Activated naive CD4-positive, alpha-beta T cell treated with Interleukin-2 at 50 U/mL for 16 hours (primary cell): ENCODE measurements around the gene HOXB7.

ENCODE experiments used
- DNase-seq: peaks from one replicate; pipeline ENCODE4 v3.0.0-alpha.2; 2020

HOXB7 gene

DNA sequence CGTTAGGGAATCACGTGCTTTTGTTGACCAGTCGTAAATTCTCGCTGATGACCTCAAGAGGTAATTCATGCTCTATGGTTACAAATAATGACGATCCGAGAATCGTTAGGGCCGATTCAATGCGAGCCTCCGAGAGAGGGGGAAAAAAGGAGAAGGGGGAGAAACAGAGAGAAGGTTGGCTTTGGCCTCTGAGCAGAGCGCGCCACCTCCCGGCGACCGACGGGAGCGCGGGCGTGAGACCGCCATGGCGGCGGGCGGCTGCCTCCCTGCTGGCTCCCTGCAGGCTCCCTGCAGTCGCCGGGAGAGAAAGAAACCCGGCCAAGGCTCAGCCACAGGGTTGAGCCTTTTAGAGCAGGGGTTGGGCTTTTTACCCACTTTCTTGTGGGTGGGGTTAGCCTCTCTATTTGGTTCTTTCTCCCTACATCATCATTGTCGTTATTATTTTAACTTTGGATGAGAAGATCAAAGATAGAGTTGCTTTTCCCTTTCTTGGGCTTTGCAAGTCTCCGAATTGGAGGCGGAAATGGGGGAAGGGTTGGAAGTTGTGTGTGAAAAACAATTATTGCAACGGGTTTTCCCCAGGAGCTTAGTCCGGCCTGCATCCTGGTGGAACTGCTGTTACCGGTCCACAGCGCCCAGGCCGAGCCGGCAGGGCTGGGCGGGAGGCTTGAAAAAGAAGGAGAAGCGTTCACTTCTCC, 16.8 kb downstream of the HOXB7 start:
- DNase-seq = peak; percentile 85

DNA sequence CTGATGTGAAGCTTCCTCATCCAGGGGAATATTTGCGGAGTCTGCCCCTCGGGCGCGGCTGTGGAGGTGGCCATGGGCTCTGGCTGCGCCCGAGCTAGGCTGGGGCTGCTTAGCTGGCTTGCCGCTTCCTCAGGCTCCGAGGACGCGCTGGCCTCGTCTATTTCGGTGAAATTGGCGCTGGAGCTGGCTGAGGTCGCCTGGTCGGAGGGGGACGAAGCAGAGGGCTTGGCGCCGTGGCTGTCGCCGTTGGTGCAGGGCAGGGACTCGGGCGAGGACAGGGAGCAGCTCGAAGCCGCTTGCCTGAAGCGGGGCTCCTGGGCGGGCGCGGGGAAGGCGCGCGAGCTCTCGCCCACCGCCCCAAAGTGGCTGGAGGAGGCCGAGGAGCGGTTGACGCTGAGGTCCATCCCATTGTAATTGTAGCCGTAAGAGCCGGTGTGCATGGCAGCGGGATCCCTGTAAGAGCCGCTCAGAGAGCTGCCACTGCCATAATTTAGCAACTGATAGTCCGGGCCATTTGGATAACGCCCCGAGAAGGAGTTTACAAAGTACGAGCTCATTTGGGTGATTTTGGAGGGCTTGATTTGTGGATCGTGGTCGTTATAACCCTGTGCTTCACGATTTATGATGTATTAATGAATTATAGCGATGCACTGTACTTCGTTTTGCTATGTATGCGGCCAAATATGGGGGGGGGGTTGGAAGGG, 17.5 kb downstream of the HOXB7 start, which contains the start of gene HOXB5:
TSS of gene HOXB5 (minus strand) at position 654 of the 704 bp plus-strand sequence. CDS start at position 557, 97 bp downstream.
- DNase-seq = no peak

DNA sequence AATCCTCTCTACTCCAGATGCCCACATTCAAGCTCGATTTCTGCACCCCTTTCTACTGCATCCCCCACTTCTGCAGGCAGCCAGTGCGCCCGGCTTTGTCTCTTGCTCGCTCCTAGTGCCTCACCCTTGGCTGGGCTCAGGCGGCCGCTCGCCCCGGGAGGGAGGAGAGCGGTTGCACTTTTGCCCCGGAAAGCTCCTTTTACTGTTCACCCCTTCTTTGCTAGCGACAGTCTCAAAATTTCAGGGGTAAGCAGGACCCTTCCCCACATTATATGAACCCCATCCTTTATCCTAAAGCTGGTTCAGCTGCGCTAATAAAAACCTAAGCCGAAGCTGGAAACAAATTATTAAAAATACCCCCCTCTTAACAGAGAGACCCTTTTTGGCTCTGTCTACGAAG, 18.2 kb downstream of the HOXB7 start:
- no peak for DNase-seq

DNA sequence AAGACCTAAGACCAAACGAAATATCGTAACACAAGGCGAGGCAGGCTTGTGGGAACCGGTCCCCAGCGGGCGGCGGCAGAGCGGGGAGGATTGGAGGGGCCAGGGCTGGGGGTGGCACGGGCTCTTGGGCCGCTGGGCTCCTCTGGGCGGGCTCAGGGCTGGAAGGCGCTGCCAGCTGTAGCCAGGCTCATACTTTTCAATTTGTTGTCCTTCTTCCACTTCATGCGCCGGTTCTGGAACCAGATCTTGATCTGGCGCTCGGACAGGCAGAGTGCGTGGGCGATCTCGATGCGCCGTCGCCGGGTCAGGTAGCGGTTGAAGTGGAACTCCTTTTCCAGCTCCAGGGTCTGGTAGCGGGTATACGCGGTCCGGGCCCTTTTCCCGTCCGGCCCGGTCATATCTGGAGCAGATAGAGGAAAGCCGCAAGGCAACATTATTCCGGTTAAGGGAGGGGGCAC, 18.7 kb downstream of the HOXB7 start:
- no peak for DNase-seq

DNA sequence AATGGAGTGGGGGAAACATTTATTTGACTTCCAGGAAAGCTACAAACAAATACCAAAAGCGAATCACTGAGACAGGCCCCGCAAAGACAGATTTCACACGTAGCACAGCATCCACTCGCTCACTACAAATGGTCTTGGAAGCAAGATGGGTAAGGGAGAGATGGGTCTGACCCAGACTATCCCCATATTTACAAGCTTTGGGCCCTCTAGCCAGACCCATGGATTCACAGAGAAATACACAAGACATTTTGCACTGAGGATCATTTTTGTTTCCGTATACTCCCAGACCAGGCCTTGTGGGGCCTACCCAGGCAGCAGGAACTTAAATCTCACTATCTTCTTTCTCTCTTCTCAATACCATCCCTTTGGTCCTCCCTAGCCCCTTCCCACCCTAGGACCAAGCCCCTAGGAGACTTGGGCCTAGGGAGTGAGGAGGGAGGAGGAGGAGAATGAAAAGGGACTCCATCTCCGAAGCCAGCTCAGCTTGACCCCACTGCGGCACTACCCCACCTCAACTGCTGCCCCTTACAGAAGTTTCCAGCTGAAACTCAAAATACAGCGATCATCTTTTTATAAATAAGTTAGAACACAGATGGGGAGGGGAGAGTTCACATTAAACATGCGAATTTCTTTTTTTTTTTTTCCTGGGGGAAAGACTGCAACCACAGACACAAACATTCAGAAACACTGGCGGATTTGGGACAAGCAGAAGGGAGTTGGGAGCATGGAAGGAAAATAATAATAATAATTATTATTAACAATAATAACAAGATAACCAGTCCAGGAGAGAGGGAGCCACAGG, 19.4 kb downstream of the HOXB7 start:
- no peak for DNase-seq

DNA sequence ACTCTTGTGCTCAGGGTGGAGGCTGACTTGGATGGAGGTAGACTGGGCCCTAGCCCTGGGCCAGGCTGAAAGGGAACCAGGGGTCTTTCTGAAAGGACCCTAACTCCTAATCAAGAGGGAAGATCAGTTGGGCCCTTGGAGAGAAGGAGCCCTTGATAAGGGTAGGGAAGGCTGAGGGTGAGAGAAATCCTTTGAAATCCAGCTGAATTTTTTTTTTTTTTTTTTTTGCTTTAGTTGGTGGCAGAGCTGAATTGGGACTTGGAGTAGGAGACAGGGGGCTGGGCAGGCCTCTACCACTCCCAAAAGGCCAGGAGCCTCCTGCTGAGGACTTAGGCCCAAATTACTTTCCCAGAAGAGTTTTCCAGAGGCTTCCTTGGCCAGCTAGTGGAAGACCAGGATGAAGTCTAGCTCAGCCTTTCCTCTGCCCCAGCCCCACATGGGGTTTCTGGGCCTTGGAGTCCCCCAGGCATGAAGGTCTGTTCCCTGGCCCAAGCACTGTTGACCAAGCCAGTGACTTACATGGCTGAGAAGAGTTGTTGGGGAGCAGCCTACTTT, 20.1 kb downstream of the HOXB7 start:
- no peak for DNase-seq

DNA sequence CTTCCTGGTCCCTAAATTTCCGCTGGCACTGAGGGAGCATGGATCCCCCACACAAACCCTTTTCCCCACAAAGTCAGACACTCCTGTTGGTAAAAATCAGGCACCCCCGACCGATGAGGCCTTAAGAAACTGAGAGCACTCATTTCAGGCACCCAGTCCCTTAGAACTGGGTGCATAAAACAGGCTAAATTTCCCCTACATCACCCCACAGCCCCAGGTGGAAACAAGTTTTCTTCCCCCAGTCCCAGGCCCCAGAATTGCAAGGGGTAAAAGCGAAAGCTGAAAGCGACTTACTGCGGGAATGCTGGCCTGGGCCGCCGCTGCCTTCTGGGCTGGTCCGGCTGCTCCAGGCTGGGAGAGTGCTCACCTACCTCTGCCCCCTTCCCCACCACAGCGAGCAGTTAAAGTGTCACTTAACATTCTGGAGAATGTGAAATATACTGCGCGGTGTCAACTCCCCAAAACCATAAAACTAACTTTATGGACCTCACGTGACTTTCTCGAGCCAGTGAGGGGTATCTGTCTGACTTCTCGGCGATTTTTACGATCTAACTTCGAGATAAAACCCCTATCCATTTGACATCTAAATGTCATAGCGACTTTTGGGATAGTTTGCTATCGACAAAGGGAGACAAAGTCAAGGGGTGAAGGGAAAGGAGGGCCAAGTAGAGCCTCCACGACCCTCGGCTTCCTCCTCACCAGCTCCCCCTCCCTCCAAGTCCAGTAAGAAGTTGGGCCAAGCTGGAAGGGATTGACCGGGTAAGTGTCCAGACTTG, 20.8 kb downstream of the HOXB7 start, which contains the start of gene HOXB3:
TSS of gene HOXB3 (minus strand) at position 411 of the 776 bp plus-strand sequence. CDS start 37,767 bp downstream, outside the sequence.
- DNase-seq = no peak

DNA sequence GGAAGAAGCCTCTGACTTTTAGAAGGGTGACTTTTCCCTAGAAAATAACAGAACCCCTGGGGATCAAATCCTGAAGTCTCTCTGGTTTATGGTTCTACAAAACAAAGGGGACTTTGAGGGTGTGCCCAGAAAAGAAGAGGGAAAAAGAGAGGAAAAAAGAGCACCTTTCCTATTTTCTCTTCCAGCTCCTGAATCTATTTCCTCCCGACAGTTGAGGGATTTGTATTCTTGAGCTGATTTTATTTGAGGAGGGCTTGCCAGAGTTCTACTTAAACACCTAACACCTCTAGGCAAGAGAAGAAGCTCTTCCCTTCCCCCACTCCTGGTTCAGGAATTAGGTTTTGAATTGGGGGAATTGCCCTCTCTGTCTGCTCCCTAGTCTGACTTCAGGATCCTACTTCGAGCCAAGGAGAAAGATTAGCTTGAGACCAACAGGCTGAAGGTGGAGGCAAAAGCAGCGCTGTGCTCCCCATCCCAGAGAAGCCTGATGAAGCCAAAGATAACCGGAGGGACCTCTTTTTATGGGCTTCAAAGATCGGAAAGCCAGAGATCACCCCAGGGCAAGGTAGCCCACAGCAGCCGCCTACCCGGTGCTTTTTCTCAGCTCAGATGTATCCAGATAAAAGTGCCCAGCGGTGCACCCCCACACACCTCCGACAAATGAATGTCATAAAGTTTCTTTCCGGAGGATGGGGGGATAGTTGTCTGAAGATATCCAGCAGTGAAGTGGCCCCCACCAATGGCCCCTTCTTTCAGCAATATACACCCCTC, 21.6 kb downstream of the HOXB7 start:
- no peak for DNase-seq

DNA sequence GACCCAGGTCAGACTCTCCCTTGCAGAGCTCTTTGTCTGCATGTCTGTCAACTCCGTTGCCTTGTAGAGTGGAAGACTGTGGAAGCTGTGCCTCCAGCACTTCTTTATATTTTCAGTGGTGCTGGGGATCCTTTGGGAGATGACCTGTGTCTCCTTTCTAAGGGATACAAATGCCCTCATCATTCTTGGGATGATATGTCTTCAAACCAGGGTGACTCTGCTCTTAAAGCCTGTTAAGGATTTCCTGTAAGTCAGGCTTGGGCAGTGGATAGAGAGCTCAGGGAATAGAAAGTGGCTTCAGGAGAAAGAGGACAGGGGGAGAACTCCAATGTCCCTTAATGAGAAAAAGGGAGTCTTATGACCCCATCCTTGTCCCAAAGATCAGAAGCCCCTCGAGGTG, 22.3 kb downstream of the HOXB7 start:
- DNase-seq = no peak

DNA sequence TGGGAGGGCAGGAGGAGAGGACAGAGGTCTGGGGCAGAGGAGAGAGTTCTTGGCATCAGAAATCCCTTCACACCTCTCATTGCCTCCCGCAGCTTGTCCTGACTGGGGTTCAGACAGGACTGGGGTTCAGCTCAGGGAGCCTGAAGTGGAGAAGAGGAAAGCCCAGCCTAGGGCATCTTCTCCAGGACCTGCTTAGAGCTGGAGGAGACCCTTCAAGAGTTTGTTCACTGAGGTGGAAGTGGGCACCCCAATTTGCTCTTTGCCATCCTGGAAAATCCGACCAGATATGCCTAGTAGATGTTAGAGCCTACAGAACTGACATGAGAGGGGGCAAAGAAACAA, 22.8 kb downstream of the HOXB7 start:
- DNase-seq = no peak

DNA sequence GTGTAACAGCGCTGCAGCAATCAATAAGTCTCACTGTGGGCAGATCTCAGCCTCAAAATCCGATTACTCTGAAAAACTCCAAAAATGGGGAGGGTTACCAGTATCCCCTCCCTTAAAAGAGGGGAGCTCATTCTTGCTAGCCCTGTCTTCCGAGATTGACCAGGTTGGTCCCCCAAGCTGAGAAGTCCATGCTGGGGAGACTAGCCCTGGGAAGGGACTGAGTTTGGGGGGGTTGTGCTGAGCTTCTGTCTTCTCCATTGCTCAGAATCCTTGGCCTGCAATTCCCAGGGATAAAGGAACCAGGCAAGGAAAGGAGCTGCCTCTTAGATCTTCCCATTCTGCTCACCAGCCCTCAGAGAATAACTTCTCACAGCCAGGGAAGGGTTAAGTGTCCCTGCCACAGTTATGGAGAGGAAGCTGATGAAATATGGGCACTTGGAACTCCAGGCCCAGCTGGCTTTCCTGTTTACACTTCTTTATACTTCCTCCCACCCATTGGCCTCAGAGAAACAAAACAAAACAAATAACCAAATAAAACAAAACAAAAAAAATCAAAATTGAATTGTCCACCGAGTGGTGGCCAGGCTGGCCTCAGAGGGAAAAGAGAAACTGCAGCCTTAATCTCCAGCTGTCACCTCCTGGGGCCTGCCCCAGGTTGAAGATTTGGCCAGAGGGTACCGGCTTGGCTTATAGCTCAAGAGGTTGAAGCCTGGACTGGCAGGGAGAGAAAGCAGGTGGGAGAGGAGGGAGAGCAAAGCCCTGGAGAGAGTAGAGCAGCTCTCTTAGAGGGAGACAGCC, 23.3 kb downstream of the HOXB7 start:
- no peak for DNase-seq

DNA sequence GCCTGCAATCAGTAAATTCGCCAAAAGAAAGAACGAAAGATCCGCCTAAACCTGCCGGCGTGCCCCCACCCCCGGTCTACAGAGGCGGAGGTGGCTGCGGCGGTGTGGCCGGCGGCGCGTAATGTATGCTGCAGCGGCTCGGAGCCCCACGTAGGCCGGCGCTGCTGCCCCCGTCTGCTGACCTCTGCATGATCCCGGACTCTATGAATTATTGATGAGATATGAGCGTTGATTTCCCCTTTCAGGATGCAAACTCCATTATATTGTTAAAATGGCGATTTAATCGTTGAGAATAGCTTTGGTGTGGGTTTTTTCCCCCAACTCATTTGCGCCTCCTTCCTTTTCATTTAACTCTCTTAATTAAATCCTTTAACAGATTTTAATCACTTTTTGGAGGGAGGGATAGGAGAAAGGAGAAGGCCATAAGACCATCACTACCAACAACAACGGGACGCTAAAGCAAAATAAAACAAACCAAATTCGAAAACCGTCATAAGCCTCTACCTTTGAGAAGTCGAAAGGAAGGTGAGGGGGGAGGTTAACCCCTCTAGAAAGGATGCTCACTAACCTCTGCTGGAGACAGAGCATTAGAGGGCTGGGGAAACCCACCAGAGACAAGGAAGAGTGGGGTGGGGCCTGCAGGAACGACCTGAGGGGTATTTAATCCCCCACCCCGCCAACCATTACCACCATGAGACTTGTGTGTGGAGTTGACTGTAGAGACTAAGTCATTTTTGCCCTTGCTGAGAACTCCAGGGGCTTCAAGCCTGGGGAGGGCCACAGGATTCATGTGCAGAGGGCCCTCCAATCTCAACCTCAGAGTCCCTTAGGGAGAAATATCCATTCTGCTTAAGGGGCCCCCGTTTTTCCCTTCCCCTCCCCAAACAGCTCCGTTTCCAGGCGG, 24.2 kb downstream of the HOXB7 start:
- peak; percentile 52 for DNase-seq

DNA sequence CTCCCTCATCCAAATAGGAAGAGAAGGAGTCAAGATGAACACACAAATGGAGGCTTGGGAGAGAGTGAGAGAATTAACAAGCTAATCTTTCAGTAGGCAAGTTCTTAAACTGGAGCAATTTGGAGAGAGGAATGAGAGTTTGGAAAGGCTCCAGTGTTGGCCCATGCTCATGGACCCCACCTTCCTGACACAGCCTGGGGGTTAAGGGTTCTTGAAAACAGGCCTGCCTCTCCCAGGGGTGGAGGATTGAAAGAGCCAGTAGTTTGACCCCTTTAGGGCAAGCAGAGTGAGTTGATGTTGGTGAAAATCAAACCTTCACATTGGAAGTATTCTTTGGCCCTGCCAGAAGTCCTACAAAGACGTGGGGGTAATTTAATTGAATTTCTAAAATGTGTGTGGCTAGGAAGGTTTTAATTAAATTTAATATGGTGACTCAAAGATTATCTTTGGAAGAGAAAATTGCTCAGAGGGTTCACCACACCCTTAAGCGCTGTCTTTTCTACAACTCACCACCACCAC, 26.5 kb downstream of the HOXB7 start:
- no peak for DNase-seq

DNA sequence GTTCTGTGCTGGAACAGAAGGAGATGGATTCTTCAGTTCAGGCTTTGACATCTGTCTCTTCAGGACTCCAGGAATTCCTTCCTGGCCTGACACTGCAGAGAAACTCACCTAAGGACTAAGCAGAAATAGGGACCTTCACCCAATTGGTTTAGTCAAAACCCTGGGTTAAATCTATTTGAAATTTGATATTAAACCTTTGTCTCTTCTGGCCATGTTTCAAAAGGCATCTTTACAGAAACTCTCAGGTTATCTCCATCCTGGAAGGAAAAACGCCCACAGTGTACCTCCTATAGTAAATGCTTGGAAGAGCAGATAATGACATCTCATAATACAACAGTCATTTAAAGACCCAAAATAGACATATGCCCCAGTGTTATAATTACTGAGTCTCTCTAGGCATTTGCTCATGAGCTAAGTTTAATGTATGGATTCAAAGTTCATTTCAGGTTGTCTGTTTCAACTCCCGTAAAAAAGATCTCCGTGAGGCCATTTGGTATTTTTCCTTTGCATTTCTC, 27.1 kb downstream of the HOXB7 start:
- DNase-seq = no peak

DNA sequence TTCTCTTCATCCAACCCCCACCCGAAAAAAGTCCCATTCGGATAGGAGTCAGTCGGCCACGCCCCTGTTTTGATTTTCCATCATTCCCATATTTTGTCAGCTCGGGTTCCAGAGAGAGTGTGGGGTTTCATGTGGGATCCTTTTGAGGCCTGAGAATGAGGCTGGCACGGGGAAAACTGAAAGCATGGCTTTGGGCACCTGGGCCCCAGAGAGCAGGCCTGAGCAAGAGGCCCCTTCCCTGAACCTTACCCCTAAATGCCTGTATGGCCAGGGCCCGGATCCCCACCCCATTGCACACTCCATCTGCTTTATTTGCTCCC, 28.1 kb downstream of the HOXB7 start:
- DNase-seq = no peak

DNA sequence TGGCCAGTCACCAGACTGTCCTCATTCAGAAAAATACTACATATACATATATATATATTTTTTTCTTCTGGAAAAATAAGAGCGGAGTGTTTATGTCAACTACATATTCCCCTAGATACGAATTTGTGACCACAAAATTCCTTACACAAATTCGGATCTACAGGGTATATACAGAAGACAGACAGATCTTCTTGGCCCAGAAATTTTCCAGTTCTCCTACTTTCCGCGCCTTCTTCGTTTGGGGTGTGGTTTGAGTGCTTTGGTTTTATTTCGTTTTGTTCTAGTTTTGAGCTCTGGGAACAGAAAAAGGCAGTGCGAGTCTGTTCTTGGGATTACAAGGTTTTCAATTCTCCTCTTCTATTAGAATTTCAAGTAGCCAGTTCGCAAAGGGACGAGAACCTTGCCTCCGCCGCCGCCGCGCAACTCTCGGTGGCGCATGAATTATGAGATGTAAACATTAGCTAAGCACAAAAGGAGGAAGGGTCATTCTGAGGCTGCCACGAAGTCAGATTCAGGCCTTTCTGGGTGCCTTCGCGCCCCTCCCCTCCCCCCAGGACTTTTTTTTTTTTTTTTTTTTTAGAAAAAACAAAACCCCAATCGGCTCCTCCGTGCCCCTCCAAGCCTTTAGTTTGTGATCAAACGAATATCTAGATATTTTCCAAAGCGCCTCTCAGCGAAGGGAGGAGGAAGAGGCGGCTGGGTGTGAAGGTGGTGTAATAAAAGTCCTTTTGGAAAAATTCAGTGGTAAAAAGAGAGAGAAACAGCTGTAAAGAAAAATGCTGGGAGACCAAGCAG, 30.9 kb downstream of the HOXB7 start:
- DNase-seq = no peak

DNA sequence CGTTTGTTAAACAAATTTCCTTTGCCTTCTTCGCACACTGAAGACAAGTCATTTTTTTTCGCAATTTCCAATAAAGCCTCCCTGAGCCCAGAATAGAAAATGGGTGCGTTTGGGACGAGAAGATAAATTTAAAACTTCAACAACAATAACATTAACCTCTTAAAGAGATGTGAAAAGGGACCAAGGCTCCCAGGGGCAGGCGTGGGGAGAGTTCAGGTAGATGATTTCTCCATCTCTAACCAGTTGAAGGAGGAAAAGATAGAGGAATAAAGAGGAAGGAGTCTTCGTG, 31.4 kb downstream of the HOXB7 start:
- DNase-seq = no peak

DNA sequence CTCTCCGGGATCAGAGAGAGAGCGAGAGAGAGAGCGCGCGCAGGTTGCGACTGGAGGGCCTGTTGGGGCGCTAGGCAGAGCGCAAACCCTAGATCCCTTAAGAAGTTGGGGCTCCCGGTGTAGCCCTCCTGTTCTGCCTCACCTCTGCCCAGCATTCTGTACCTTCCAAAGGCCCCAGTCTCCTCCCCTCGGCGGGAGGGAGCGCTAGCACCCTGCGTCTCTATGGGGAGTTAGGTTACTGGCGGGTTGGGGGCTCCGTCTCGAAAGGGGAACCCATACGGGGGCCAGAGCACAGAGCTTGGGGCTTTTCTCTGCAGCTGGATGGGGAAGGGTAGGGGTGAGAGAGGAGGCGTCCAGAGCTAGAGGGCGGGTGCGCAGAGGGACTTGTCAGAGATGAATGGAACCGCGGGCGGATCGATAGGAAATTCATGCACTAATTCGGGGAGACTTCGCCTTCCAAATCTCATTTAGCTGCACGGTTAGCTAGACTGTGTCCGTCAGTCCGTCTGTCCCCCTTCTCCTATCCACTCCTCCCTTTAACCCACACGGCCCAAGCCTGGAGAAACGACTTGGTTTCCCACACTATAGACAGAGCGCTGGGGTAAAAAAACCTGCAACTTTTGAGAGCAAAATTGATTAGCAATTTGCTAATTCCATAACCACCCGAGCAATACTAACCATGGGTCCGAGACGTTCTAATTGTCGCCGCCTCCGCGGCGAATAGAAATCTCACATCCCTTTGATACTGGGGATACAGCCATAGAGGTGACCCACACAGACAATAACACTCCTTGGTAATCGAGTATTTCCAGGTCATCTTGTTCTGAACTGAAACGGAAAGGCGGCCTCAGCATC, 32.0 kb downstream of the HOXB7 start:
- DNase-seq = no peak
